GM12864 (cell line): Measurements from ENCODE around the gene FJX1.

Source experiments
- DNase-seq: peaks from one replicate; pipeline ENCODE4 v3.0.0-alpha.2; 2011; ENCODE audit warnings: low read depth
- H3K4me3 ChIP-seq: 2 replicates; pipeline ENCODE4 v1.5.1; 2011; ENCODE audit warnings: mild to moderate bottlenecking, low read depth, low read length, control low read depth
- CTCF ChIP-seq: IDR thresholded peaks from 2 replicates; pipeline ENCODE4 v1.5.1; 2011; ENCODE audit warnings: low read depth, mild to moderate bottlenecking, moderate library complexity, low read length, control low read depth, inconsistent platforms; ENCODE audit errors: missing control alignments

The FJX1 gene

GRCh38 chr11:35583843-35584242 lies 34.4 kb upstream of the FJX1 start:
- DNase-seq: no peak
- no peak overlapping the region for H3K4me3 ChIP-seq
- no peak for TF ChIP-seq CTCF

- no peak for DNase-seq
- TF ChIP-seq CTCF: no peak
- H3K4me3 ChIP-seq: no peak overlapping the region
These were observed 33.9 kb upstream of the FJX1 start for GRCh38 chr11:35584321-35584720.

- no peak for DNase-seq
- no peak for TF ChIP-seq CTCF
- no peak overlapping the region for H3K4me3 ChIP-seq
These were observed 32.8 kb upstream of the FJX1 start for GRCh38 chr11:35585416-35585815.

GRCh38 chr11:35586222-35586621 lies 32.0 kb upstream of the FJX1 start:
- no peak for TF ChIP-seq CTCF
- no peak overlapping the region for H3K4me3 ChIP-seq
- no peak for DNase-seq

GRCh38 chr11:35587972-35588371 lies 30.3 kb upstream of the FJX1 start:
- DNase-seq: no peak
- no peak for TF ChIP-seq CTCF
- no peak overlapping the region for H3K4me3 ChIP-seq

- DNase-seq: no peak
- H3K4me3 ChIP-seq: no peak overlapping the region
- no peak for TF ChIP-seq CTCF
These were observed 29.6 kb upstream of the FJX1 start for GRCh38 chr11:35588627-35589026.

- H3K4me3 ChIP-seq: no peak overlapping the region
- DNase-seq: no peak
- no peak for TF ChIP-seq CTCF
These were observed 29.0 kb upstream of the FJX1 start for GRCh38 chr11:35589281-35589680.
